ENCODE data around the gene RICTOR.
"Not testable (repeated sequence)": the region's sequence is repeated elsewhere in the genome, so short reads cannot be mapped to it uniquely, and the experiment has no call there.

RICTOR gene

DNA sequence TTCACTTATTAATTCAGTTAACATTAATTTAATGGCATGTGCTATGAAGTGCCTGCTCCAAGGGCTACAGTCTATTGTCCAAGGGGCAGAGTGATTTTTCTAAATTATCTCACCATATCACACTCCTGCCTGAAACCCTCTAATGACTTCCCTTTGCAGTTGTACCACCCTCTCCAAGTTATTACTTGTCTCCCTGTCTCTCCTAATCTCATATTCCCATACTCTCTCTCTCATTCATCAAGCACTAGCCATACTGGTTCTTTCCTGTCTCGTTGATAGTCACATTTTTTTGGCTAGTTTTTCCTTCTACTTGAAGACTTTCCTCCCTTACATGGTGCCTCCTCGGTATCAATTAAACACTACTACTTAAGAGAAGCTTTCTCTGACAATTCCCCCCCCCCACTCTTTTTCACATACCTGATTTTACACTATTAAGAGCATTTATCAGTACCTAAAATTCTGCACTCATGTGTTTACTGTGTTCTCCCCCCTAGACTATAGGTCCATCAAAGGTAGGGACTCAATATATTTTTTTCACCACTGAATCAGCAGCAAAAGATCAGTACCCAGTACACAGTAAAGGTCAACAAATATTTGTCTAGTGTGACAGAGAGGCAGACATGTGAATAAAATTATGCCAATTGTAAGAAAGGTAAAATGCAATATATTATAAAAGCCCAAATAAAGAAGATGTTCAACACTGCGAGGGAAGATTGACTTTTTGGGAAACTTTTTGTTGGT lies 19.0 kb downstream of the RICTOR start:
- no peak for DNase-seq

DNA sequence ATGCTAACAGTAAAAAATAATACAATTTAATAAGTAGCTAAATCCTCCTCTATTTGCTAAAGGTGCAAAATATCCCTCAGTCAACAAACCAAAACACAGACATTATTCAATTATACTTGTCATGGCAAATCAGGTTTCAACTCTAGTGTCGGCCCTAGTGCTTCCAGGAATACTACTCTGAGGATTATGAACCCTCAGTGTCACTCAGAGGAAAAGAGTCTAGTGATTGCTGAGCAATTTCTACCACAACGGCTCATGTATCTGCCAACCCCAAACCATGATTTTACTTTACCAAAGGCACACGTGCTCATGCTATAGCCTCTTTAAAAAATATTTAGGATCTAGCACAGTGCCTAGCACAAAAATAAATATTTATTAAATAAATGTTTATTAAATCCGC lies 21.0 kb downstream of the RICTOR start:
- no peak for DNase-seq

DNA sequence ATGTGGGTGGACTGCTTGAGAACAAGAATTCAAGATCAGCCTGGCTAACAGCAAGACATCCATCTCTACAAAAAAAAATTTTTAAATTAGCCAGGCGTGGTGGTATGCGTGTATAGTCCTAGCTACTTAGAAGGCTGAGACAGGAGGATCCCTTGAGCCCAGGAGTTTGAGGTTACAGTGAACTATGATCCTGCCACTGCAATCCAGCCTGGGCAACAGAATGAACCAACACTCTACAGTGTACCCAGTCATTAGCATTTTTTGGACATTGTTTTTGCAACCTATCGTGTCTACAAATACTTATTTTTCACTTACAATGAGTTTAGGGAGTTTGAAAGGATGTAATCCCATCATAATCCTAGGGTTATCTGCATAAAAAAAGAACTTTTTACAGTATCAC lies 22.1 kb downstream of the RICTOR start:
- DNase-seq = no peak

DNA sequence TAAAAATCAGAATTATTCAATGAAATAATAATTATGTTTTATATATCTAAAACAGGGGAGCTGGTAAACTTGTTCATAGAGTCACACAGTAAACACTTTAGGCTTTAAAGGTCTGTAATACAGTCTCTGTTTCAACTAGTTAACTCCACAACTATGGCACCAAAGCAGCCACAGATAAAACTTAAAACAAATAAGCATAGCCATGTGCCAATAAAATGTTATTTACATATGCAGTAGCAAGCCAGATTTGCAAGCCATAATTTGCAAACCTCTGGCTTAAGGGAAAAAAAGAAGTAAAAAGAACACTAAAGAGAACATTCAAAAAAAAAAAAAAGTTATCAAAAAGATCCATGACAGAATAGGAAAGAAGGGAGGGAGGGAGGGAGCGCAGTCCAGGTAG lies 24.9 kb downstream of the RICTOR start:
- no peak for DNase-seq

DNA sequence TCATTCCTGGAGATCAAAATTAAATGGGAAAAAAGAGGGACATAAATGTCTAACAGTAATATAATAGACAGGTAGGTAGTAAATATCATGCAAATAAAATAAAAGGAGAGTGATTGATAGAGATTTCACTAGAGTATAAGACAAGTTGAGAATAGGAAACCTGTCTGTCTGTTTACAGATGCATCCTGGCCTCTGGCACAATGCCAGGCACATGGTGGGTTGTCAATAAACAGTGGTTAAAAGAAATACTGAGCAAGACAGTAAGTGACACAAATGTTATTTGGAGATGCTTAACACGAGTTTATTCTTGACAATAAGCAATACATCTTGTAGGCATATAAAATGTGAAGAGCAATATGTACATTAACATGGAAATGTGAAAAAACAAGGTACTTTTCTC lies 33.3 kb downstream of the RICTOR start:
- no peak for DNase-seq

DNA sequence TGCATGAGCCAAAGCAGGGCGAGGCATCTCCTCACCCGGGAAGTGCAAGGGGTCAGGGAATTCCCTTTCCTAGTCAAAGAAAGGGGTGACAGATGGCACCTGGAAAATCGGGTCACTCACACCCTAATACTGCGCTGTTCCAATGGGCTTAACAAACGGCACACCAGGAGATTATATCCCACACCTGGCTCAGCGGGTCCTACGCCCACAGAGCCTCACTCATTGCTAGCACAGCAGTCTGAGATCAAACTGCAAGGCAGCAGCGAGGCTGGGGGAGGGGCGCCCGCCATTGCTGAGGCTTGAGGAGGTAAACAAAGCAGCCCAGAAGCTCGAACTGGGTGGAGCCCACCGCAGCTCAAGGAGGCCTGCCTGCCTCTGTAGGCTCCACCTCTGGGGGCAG lies 39.7 kb downstream of the RICTOR start:
- not testable (repeated sequence) for DNase-seq

DNA sequence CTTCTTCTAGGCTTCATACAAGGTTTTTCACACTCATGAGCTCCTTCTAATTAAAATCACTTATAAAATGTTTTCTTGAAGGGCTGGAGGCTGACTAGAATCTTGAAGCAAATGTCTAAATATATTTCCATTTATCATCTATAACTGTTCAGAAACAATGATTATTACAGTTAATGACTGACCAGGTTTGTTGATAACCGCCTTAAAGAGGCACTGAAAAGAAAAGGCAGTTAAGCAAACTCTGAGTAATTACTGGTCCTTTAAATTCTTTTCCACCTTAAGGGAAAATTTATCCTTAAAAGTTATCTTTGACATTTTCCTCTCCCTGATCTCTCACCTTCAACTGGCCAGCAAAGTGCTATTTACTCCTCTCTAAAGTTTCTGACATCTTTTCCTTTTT lies 43.2 kb downstream of the RICTOR start:
- DNase-seq = no peak

DNA sequence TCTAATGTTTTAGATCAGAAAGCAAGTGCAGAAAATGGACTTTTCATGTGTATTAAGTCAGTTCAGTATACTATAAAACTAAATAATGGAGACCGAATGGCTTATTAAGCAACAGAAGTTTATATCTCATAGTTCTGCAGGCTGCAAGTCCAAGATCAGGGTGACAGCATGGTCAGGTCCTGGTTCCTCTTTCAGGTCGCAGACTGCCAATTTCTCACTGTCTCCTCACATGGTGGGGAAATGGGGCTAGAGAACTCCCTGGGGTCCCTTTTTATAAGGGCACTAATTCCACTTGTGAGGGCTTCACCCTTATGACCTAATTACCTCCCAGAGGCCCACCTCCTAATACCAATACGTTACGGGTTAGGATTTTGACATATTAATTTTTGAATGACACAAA lies 48.7 kb downstream of the RICTOR start:
- DNase-seq = peak; percentile 26 to 61 (median 60)

DNA sequence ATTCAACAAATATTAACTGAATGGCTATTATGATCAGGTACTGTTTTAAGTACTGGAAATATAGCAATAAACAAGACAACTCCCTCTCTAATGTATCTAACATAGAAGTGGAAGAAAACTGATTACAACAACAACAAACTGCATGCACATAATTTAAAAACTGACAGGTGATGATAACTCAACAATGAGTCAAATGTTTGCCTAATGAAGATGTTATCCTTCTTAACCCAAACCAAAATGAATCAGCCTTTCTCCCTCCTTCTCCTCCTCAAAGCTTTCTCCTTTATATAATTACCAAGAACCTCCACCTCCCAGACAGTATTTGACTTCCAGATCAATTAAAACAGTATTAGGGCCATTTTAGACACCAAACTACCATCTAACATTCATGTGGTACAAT lies 49.3 kb downstream of the RICTOR start:
- DNase-seq = peak in 1 of 4 experiments; percentile 6

DNA sequence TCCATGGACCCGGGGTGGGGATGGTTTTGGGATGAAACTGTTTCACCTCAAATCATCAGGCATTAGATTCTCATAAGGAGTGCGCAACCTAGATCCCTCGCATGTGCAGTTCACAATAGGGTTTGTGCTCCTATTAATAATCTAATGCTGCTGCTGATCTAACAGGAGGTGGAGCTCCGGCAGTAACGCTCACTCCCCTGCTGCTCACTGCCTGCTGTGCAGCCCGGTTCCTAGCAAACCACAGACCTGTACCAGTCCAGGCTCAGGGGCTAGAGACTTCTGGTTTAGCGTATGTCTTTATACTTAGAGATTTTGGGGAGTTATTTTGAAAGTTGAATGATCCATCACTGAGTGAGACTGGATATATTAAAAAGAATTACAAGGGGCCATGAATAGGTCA lies 50.2 kb downstream of the RICTOR start:
- DNase-seq = no peak

DNA sequence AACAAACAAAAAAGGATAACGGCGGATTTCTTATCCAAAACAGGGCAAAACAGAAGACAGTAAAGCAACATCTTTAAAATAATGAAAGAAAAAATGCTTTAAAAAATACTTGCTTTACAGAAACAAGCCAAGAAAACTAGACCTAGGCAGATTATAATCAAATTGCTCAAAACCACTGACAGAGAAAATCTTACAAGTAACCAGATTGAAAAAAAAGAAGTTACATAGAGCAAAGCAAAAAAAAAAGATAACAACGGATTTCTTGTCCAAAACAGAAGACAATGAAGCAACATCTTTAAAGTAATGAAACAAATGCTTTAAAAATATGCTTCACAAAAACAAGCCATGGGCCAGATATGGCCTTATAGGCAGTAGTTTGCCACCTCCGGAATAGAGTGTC lies 51.1 kb downstream of the RICTOR start:
- no peak for DNase-seq

DNA sequence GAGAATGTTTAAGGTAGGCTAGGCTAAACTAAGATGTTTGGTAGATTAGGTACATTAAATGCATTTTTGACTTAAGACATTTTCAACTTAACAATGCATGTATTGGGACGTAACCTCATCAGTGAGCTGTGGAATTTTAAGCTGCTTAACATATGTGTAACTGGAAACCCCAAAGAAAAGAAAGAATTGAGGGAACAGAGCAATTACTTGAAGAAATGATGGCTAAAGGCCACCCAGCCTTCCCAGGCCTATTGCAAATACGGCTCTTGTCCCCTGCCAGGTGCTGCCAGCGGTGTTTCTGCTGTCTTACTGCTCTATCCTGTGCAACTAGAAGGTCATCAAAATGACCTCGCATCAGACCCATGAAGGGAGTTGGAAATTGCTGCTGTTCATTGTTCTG lies 52.0 kb downstream of the RICTOR start:
- no peak for DNase-seq

DNA sequence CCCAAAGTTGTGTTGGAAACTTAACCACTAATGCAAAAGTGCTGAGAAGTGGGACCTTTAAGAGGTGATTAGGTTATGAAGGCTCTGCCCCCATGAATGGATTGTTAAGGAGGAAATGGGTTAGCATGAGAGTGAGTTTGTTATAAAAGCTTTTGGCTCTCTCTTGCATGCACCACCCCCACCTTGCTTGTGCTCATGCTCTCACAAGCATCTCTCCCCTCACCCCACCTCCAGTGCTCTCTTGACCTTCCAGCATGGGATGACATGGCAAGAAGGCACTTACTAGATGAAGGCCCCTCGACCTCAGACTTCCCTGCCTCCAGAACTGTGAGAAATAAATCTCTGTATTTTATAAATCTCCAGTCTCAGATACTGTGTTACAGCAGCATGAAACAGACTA lies 52.8 kb downstream of the RICTOR start:
- peak in 2 of 4 experiments; percentile 4 to 19 for DNase-seq

DNA sequence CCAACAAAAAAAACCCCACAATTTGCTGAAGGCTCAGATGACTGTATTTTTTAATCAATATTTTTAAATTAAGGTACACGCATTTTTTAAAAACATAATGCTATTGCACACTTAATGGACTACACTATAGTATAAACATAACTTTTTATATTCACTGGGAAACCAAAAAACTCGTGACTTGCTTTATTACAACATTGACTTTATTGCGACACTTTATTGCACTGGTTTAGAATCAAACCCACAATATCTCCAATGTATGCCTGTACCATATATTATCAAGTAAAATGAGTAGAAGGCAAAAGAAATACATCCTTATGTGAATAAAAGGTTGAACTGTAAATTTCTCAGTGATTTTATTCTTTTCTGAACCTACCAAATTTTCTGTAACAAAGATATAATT lies 53.7 kb downstream of the RICTOR start:
- peak in 3 of 4 experiments; percentile 5 to 56 (median 31) for DNase-seq

DNA sequence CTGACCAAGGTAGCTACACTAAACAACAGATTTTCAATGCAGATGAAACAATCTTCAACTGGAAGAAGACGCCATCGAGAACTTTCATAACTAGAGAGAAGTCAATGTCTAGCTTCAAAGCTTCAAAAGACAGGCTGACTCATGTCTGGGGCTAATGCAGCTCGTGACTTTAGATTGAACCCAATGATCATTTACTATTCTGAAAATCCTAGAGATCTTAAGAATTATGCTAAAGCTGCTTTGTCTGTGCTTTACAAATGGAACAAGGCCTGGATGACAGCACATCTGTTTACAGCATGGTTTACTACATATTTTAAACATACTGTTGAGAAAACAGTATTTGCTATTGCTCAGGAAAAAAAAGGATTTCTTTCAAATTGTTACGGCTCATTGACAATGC lies 54.9 kb downstream of the RICTOR start:
- DNase-seq = no peak

DNA sequence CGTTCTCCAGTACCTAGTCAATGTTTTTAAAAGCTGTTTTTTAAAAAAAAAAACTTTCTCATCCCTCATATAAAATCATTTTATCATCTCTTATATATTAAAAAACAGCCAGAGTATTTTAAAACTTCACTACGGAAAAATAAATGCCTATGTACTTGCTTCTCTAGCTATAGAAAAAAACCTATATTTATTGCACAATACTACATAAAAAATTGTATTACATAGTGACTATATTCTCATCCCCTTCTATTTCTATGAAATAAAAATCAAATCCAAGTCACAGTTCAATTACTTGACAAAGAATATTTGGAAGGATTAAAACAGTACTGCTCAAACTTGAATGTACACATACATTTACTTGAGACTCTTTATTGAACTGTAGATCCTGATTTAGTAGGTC lies 56.7 kb downstream of the RICTOR start:
- no peak for DNase-seq

DNA sequence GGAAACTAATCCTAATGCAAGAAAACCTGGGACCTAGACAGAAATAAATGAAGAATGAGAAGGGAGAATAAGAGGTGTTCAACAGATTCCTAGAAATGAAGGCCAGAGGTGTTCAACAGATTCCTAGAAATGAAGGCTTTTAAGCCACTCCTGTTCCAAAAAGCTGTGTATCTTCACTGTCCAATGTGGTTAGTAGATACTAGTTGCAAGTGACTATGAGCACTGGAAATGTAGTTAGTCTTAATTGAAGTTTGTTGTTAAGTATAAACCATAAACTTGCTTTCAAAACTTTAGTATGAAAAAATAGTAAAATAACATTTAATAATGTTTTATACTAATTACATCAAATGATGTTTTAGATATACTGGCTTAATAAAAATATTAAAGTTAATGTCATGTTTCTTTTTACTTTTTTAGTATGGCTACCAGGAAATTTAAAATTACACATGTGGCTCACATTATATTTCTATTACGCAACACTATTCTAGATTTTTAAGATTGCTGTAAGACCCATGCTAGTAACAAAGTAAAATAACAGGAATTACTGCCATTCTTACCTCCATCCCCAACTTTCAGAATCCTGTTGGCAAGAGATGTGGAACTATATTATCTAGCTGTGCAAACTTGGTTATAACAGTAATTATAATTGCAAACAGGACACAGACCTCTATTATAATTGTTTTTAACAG lies 57.5 kb downstream of the RICTOR start:
- no peak for DNase-seq

DNA sequence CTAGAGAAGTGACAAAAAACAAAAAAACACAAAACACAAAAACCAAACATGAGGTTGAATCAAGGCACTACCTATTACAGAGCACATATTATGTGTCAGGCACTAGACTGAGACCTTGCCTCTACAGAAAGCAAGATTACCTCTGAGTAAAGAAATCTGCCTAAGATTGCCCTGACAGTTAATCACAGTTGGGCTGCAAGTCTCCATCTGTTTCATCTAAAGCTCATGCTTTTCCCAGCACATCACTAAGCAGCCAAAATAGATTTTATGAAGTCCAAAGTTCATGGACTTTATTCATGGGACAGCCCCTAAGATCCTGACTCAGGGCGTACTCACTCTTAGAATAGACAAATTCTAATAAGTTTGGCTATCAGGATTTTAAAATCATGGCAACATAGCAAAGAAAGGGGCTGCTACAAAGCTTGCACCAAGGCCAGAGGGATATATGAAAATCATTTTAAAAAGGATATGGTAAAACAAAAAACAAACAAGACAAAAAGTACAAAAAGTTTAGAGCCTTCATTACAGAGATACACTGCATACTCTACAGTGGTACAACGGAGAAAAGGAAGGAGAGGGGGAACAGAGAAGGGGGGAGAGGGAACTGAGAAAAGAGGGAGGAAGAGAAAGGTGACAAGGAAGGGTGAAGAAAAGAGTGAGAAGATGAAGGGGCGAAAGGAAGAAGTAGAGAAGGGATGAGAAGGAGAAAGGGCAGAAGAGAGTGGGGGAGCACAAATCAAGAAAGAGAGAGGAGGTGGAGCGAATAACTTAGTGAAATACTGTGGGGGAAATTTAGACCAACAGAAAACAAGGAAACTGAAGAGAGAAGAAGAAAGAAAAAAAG lies 58.2 kb downstream of the RICTOR start:
- DNase-seq = peak in 3 of 4 experiments; percentile 4 to 41 (median 36)

DNA sequence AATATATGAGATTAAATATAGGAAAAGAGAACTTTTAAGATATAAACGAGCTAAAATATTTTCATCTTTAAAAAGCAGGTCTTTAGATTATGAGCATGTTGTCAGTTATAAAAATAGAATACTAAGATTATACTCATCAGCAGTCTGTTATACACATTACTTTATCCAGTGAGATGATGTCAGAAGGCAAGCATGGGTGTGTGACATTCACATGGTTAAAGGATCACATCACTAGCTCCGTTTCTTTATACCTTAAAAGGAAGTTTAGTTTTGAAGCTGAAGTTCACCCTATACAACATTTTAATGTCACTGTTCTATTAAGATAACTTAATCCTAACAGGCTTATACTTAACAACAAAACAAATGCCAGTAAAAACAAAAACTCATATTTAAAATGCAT lies 59.6 kb downstream of the RICTOR start:
- peak; percentile 31 to 79 (median 64) for DNase-seq

DNA sequence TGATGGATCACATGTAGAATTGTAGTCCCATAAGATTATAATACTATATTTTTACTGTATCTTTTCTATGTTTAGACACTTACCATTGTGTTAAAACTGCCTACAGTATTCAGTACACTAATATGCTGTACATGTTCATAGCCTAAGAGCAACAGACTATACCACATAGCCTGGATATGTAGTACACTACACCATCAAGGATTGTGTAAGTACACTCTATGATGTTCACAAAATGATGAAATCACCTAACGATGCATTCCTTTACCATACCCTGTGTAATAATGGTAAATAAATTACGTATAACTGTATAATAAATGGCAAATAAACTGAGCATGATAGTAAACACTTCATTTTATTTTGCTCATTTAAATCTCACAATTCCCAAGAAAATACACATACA lies 60.3 kb downstream of the RICTOR start:
- DNase-seq = peak in 2 of 4 experiments; percentile 22 to 36

DNA sequence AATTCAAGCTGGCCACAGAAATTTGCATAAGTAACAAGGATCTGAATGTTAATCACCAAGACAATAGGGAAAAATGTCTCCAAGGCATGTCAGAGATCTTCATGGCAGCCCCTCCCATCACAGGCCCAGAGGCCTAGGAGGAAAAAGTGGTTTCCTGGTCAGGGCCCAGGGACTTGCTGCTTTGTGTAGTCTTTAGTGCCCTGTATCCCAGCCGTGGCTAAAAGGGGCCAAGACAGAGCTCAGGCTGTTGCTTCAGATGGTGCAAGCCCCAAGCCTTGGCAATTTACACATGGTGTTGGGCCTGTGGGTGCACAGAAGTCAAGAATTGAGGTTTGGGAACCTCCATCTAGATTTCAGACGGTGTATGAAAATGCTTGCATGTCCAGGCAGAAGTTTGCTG lies 63.2 kb downstream of the RICTOR start:
- DNase-seq = not testable (repeated sequence)

DNA sequence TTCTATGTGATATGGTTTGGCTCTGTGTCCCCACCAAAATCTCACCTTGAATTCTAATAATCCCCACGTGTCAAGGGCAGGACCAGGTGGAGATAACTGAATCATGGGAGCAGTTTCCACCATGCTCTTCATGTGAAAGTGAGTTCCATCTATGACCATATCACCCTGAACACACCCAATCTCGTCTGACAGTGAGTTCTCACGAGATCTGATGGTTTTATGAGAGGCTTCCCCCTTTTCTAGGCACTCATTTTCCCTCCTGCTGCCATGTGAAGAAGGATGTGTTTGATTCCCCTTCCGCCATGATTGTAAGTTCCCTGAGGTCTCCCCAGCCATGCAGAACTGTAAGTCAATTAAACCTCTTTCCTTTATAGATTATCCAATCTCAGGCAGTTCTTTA lies 64.2 kb downstream of the RICTOR start:
- DNase-seq = no peak

DNA sequence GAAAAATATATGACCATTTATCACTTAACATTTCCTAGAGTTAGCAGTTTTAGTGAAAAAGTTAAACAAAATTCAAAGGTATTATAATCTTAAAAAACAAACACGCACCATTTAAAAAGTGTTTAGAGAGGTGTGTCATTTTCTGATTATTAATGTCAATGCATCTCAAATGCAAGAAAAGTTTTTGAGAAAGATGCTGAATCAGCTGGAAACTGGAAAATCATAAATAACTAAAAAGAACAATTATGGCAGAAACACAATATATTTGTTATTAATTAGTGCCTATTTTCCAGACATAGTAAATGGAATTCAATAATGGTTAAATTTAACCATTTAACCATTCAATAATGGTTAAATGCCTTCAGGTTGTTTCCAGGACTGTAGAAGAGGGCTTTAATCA lies 64.9 kb downstream of the RICTOR start:
- no peak for DNase-seq

DNA sequence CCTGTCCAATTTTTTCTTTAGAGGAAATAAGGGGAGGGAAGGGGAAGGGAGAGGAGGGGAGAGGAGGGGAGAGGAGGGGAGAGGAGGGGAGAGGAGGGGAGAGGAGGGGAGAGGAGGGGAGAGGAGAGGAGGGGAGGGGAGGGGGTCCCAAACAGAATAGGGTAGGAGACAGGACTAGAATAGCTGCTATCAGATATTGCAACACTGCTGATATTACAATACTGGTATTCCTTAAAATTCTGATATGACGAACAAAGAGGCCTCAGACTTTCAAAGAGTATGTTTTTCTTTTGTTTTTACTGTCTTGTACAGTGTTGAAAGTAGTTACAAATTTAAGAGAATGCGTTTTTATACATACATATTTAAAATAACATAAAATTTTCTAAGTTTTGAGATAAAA lies 67.5 kb downstream of the RICTOR start:
- DNase-seq = no peak
